Endometrial microvascular endothelial cells (primary cell): ENCODE measurements around the gene FLOT1. TPM values are rescaled to one million over a fixed set of nuclear protein-coding genes. Genes with fewer than 3 reads are reported as not detected.
"Not testable (repeated sequence)": the region's sequence is repeated elsewhere in the genome, so short reads cannot be mapped to it uniquely, and the experiment has no call there.

Experiments
- in situ Hi-C: cut with HindIII; loops from 2 replicates; pipeline ENCODE4 v1.10.0; 2017; ENCODE audit warnings: low sequenced_read_pairs, low pct_unique_long_range_greater_than_20kb; ENCODE audit errors: inconsistent ontology term
- total RNA-seq: library from RNA; depleted of rRNA; stranded (reverse); fragments of >200 nt; gene quantifications from one replicate; pipeline ENCODE4 v1.2.3, GENCODE V29; 2015; ENCODE audit errors: inconsistent ontology term

Gene FLOT1
- total RNA-seq, 1 donor from 2014 or later: 133 TPM

GRCh38 chr6:30727920-30728553 lies 14.4 kb downstream of the FLOT1 start:
- in situ Hi-C loops: no loop called here

GRCh38 chr6:30726506-30727413 lies 15.7 kb downstream of the FLOT1 start:
- in situ Hi-C loops: no loop called here

GRCh38 chr6:30725713-30726505 lies 16.6 kb downstream of the FLOT1 start:
- in situ Hi-C loops: no loop called here

GRCh38 chr6:30724906-30725667 lies 17.4 kb downstream of the FLOT1 start:
- in situ Hi-C loops: no loop called here

- in situ Hi-C loops: not testable (repeated sequence)
These were observed 18.4 kb downstream of the FLOT1 start for GRCh38 chr6:30723843-30724741.

- in situ Hi-C loops: not testable (repeated sequence)
These were observed 19.2 kb downstream of the FLOT1 start for GRCh38 chr6:30723159-30723842.

GRCh38 chr6:30722280-30723112 lies 20.0 kb downstream of the FLOT1 start:
- in situ Hi-C loops: no loop called here

GRCh38 chr6:30722025-30722279 lies 20.5 kb downstream of the FLOT1 start:
- in situ Hi-C loops: not testable (repeated sequence)

GRCh38 chr6:30721198-30722024 lies 21.1 kb downstream of the FLOT1 start:
- in situ Hi-C loops: no loop called here

- in situ Hi-C loops: no loop called here
These were observed 21.7 kb downstream of the FLOT1 start for GRCh38 chr6:30720738-30721197.

- in situ Hi-C loops: loop anchor here (10.0 kb wide), 1 partner anchor 175 kb away; no protein-coding TSS in a partner anchor
These were observed 22.4 kb downstream of the FLOT1 start, which contains the start of gene TUBB for GRCh38 chr6:30719791-30720737. TSS of gene TUBB (plus strand) at chr6:30720352. CDS start at chr6:30720507, 155 bp downstream.

GRCh38 chr6:30719356-30719755 lies 23.1 kb downstream of the FLOT1 start:
- in situ Hi-C loops: loop anchor here (10.0 kb wide), 1 partner anchor 175 kb away; no protein-coding TSS in a partner anchor

GRCh38 chr6:30717845-30718720 lies 24.4 kb downstream of the FLOT1 start:
- in situ Hi-C loops: loop anchor here (10.0 kb wide), 1 partner anchor 173 kb away; no protein-coding TSS in a partner anchor
